CD14-positive monocyte (primary cell): ENCODE results near the gene CAVIN3. TPM values are rescaled to one million over a fixed set of nuclear protein-coding genes. Genes with fewer than 3 reads are reported as not detected.

Source experiments
- DNase-seq, 3 donors: peaks; one replicate each; pipeline ENCODE4 v3.0.0-alpha.2; 2011 to 2022
- H2AFZ ChIP-seq: 2 replicates; pipeline ENCODE4 v1.6.0; 2012; ENCODE audit warnings: mild to moderate bottlenecking, low read depth, low read length, inconsistent platforms; ENCODE audit not compliant: insufficient read depth, poor library complexity, severe bottlenecking
- H3K27ac ChIP-seq, 2 donors: 1 replicate in 1 of 2; 2 replicates in 1 of 2; pipeline ENCODE4 v1.5.1; 2012 to 2013; ENCODE audit warnings: low read length in 2 of 2, control low read depth in 1 of 2, inconsistent platforms in 1 of 2, low read depth in 1 of 2, mild to moderate bottlenecking in 1 of 2
- H3K27me3 ChIP-seq, 2 donors: one replicate each; pipeline versions ENCODE4 v1.6.0 to v1.6.1; 2011 to 2013; ENCODE audit warnings: low read length in 2 of 2; ENCODE audit not compliant: control insufficient read depth in 2 of 2, insufficient read depth in 2 of 2
- H3K36me3 ChIP-seq, 2 donors: replicated peaks in 1 of 2; 1 replicate in 1 of 2; 2 replicates in 1 of 2; pipeline versions ENCODE4 v1.5.1 to v1.6.1; 2012 to 2013; ENCODE audit warnings: low read length in 2 of 2, control low read depth in 1 of 2, inconsistent platforms in 1 of 2, mild to moderate bottlenecking in 1 of 2; ENCODE audit not compliant: insufficient read depth in 2 of 2, control insufficient read depth in 1 of 2
- H3K4me1 ChIP-seq, 2 donors: 1 replicate in 1 of 2; 2 replicates in 1 of 2; pipeline versions ENCODE4 v1.5.1 to v1.6.1; 2012 to 2013; ENCODE audit warnings: low read length in 2 of 2, control low read depth in 1 of 2, inconsistent platforms in 1 of 2, mild to moderate bottlenecking in 1 of 2, moderate library complexity in 1 of 2; ENCODE audit not compliant: insufficient read depth in 2 of 2, control insufficient read depth in 1 of 2
- H3K4me2 ChIP-seq: replicated peaks from 2 replicates; pipeline ENCODE3; 2012; ENCODE audit warnings: low read length, moderate library complexity, mild to moderate bottlenecking; ENCODE audit not compliant: poor library complexity, severe bottlenecking; ENCODE audit errors: extremely low read depth
- H3K4me3 ChIP-seq, 3 experiments: fragments of 200-600 bp in 1 of 3; sonication (generic) in 1 of 3; replicated peaks in 1 of 3; 1 replicate in 2 of 3; 2 replicates in 1 of 3; pipeline ENCODE4 v1.5.1; 2011 to 2013; ENCODE audit warnings: low read length in 3 of 3, mild to moderate bottlenecking in 3 of 3, control low read depth in 2 of 3, low read depth in 2 of 3, inconsistent platforms in 1 of 3, moderate library complexity in 1 of 3
- H3K79me2 ChIP-seq: 2 replicates; pipeline ENCODE4 v1.6.0; 2012; ENCODE audit warnings: mild to moderate bottlenecking, control low read depth, inconsistent platforms, low read length, moderate library complexity; ENCODE audit not compliant: insufficient read depth
- H3K9ac ChIP-seq: 2 replicates; pipeline ENCODE4 v1.6.0; 2017; ENCODE audit warnings: low read length, mild to moderate bottlenecking; ENCODE audit not compliant: insufficient read depth, poor library complexity, severe bottlenecking
- H3K9me3 ChIP-seq, 2 donors: replicated peaks in 1 of 2; 1 replicate in 1 of 2; 2 replicates in 1 of 2; pipeline versions ENCODE4 v1.5.1 to v1.6.1; 2012 to 2013; ENCODE audit warnings: low read length in 2 of 2, control low read depth in 1 of 2; ENCODE audit not compliant: control insufficient read depth in 1 of 2, insufficient read depth in 1 of 2
- H4K20me1 ChIP-seq: 2 replicates; pipeline ENCODE4 v1.6.0; 2012; ENCODE audit warnings: mild to moderate bottlenecking, low read length, control low read depth, moderate library complexity; ENCODE audit not compliant: insufficient read depth
- H3K27ac Mint-ChIP-seq, 7 donors: one replicate each; pipeline ENCODE4 v1.8.0; 2020; ENCODE audit warnings: mild to moderate bottlenecking in 7 of 7, mixed read lengths in 7 of 7, moderate library complexity in 6 of 7, inconsistent platforms in 2 of 7
- H3K27me3 Mint-ChIP-seq, 3 donors: one replicate each; pipeline ENCODE4 v1.8.0; 2021 to 2022; ENCODE audit warnings: low read depth in 3 of 3, mild to moderate bottlenecking in 3 of 3, mixed read lengths in 3 of 3, moderate library complexity in 3 of 3, inconsistent platforms in 1 of 3
- H3K36me3 Mint-ChIP-seq, 2 donors: one replicate each; pipeline ENCODE4 v1.8.0; 2020; ENCODE audit warnings: mixed read lengths in 2 of 2, inconsistent platforms in 1 of 2, mild to moderate bottlenecking in 1 of 2
- H3K4me1 Mint-ChIP-seq: one replicate; pipeline ENCODE4 v1.8.0; 2020; ENCODE audit warnings: mild to moderate bottlenecking, mixed read lengths
- H3K4me3 Mint-ChIP-seq, 2 donors: one replicate each; pipeline ENCODE4 v1.8.0; 2020; ENCODE audit warnings: mild to moderate bottlenecking in 2 of 2, mixed read lengths in 2 of 2, moderate library complexity in 1 of 2
- H3K9me3 Mint-ChIP-seq, 7 donors: one replicate each; pipeline ENCODE4 v1.8.0; 2020 to 2022; ENCODE audit warnings: mixed read lengths in 7 of 7, mild to moderate bottlenecking in 6 of 7, moderate library complexity in 6 of 7, inconsistent platforms in 2 of 7
- WGBS: methylation state at CpG from one replicate; pipeline ENCODE4 v1.1.5; 2013; ENCODE audit warnings: missing lambda C conversion rate; ENCODE audit not compliant: insufficient coverage; 5-methylcytosine and 5-hydroxymethylcytosine counted together
- intact Hi-C, 2 donors: fragments of 100-400 bp; cut with micrococcal nuclease; formaldehyde crosslinking; loops; one replicate each; pipeline versions ENCODE4 v1.15.0 to v1.15.1; 2023
- polyA plus RNA-seq, 3 donors: library from polyadenylated mRNA; depleted of rRNA in 1 of 3; unstranded in 2 of 3; stranded (reverse) in 1 of 3; fragments of 300-500 nt in 2 of 3; fragments of >200 nt in 1 of 3; fragmentation: Illumina TruSeq in 2 of 3; gene quantifications; 1 replicate in 2 of 3; 2 replicates in 1 of 3; pipeline ENCODE4 v1.2.3, GENCODE V29; 2012 to 2021
- TF ChIP-seq, protein P1 (sequence below): fragments of 200-600 bp; IDR thresholded peaks from one replicate; pipeline ENCODE4 v1.8.0; 2022; ENCODE audit warnings: antibody characterized with exemption, mild to moderate bottlenecking

CAVIN3 gene
- polyA plus RNA-seq, 3 donors = 3.1 to 13.6 (median 11.2) TPM

DNA sequence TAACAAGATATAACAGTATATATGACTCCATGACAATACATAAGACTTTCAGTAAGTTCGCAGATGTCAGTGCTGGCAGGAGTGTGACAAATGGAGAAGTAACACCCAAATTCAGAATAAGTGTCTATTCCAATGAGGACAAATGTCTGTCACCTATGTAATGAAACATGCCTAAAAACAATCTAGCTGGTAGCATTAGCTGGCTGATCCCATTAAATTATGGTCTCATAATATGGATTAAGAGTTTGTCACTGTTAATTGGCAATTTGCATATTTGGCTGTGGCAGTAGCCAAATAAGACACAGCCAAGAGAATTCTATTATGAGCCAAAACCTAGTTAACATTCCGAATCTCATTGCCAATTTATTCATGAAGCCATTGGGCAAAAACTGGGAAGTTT, 30.2 kb upstream of the CAVIN3 start:
- Mint-ChIP-seq H3K27me3 (peaks cover 3 to 9% (median 6%) of the 10 kb centered on the region in 3 donors), H3K36me3 (no peaks in the 10 kb centered on the region), H3K4me1 (peaks cover 6% of the 10 kb centered on the region), H3K27ac (no peak overlapping the region), H3K4me3 (no peak overlapping the region), H3K9me3 (no peaks in the 10 kb centered on the region)
- H3K27ac ChIP-seq = no peak overlapping the region
- DNase-seq = no peak
- H3K27me3 ChIP-seq = no peaks in the 10 kb centered on the region
- intact Hi-C loops = no loop called here
- H3K9ac ChIP-seq = no peak overlapping the region
- H3K4me1 ChIP-seq = no peaks in the 10 kb centered on the region
- H3K4me2 ChIP-seq = no peak overlapping the region
- TF ChIP-seq, protein P1, sequence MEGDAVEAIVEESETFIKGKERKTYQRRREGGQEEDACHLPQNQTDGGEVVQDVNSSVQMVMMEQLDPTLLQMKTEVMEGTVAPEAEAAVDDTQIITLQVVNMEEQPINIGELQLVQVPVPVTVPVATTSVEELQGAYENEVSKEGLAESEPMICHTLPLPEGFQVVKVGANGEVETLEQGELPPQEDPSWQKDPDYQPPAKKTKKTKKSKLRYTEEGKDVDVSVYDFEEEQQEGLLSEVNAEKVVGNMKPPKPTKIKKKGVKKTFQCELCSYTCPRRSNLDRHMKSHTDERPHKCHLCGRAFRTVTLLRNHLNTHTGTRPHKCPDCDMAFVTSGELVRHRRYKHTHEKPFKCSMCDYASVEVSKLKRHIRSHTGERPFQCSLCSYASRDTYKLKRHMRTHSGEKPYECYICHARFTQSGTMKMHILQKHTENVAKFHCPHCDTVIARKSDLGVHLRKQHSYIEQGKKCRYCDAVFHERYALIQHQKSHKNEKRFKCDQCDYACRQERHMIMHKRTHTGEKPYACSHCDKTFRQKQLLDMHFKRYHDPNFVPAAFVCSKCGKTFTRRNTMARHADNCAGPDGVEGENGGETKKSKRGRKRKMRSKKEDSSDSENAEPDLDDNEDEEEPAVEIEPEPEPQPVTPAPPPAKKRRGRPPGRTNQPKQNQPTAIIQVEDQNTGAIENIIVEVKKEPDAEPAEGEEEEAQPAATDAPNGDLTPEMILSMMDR = no peak
- no peaks in the 10 kb centered on the region for H4K20me1 ChIP-seq
- H3K79me2 ChIP-seq = no peaks in the 10 kb centered on the region
- no CpG with 5 or more reads among the region's 2 CpGs for WGBS
- H2AFZ ChIP-seq = no peak overlapping the region
- no peak overlapping the region for H3K4me3 ChIP-seq
- no peaks in the 10 kb centered on the region for H3K9me3 ChIP-seq
- no peaks in the 10 kb centered on the region for H3K36me3 ChIP-seq

DNA sequence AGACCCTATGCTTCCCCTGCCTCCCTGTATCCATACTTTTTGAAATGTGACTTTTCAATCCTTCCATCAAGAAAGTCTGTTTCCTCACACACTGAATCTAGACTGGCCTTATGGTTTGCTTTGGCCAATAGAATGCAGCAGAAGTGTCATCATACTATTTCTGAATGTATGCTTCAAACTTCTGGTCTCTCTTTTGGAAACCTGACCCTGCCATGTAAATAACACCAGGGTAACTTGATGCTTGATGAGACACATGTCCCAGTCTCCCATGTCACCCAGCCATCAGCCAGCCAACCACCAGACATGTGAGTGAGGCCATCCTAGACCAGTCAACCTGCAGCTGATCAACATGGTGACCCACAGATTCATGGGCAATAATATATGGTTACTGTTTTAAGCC, 29.7 kb upstream of the CAVIN3 start:
- no peaks in the 10 kb centered on the region for H4K20me1 ChIP-seq
- H3K27me3 ChIP-seq = no peaks in the 10 kb centered on the region
- no peaks in the 10 kb centered on the region for H3K4me1 ChIP-seq
- TF ChIP-seq, protein P1 = no peak
- H3K27ac ChIP-seq = no peak overlapping the region
- no peaks in the 10 kb centered on the region for H3K9me3 ChIP-seq
- DNase-seq = no peak
- no peak overlapping the region for H3K4me3 Mint-ChIP-seq
- no peak overlapping the region for H3K9ac ChIP-seq
- no peak overlapping the region for H2AFZ ChIP-seq
- no peaks in the 10 kb centered on the region for H3K36me3 ChIP-seq
- H3K36me3 Mint-ChIP-seq = no peaks in the 10 kb centered on the region
- no peak overlapping the region for H3K4me3 ChIP-seq
- intact Hi-C loops = no loop called here
- no peak overlapping the region for H3K27ac Mint-ChIP-seq
- peaks cover 7% of the 10 kb centered on the region for H3K4me1 Mint-ChIP-seq
- peaks cover 5 to 9% (median 6%) of the 10 kb centered on the region in 3 donors for H3K27me3 Mint-ChIP-seq
- H3K79me2 ChIP-seq = no peaks in the 10 kb centered on the region
- no peaks in the 10 kb centered on the region for H3K9me3 Mint-ChIP-seq
- H3K4me2 ChIP-seq = no peak overlapping the region
